Hepatocyte (in vitro differentiated cells): ENCODE results near the gene ATP8A2. TPM values are rescaled to one million over a fixed set of nuclear protein-coding genes. Genes with fewer than 3 reads are reported as not detected.

Experiments
- DNase-seq: peaks from one replicate; pipeline ENCODE4 v3.0.0-alpha.2; 2016; ENCODE audit warnings: low spot score
- H2AFZ ChIP-seq: fragments of 200-600 bp; sonication (generic); 2 replicates; pipeline ENCODE4 v1.6.0; 2016; ENCODE audit warnings: antibody characterized with exemption, mild to moderate bottlenecking
- H3K27ac ChIP-seq: fragments of 200-600 bp; sonication (generic); 2 replicates; pipeline ENCODE4 v1.5.1; 2016; ENCODE audit warnings: mild to moderate bottlenecking
- H3K27me3 ChIP-seq: fragments of 200-600 bp; sonication (generic); 2 replicates; pipeline ENCODE4 v1.6.1; 2016
- H3K36me3 ChIP-seq: fragments of 200-600 bp; sonication (generic); replicated peaks from 2 replicates; pipeline ENCODE4 v1.5.1; 2016; ENCODE audit warnings: low read depth; ENCODE audit not compliant: insufficient read depth
- H3K4me1 ChIP-seq: fragments of 200-600 bp; sonication (generic); 2 replicates; pipeline ENCODE4 v1.5.1; 2016; ENCODE audit warnings: mild to moderate bottlenecking, moderate library complexity; ENCODE audit not compliant: insufficient read depth
- H3K4me2 ChIP-seq: fragments of 200-600 bp; sonication (generic); 2 replicates; pipeline ENCODE4 v1.6.0; 2016
- H3K4me3 ChIP-seq: fragments of 200-600 bp; sonication (generic); 2 replicates; pipeline ENCODE4 v1.5.1; 2016; ENCODE audit warnings: mild to moderate bottlenecking
- H3K79me2 ChIP-seq: fragments of 200-600 bp; sonication (generic); 2 replicates; pipeline ENCODE4 v1.6.0; 2017; ENCODE audit warnings: mild to moderate bottlenecking
- H3K9me2 ChIP-seq: fragments of 200-600 bp; sonication (generic); replicated peaks from 2 replicates; pipeline ENCODE4 v1.6.0; 2017; ENCODE audit warnings: mild to moderate bottlenecking; ENCODE audit not compliant: insufficient read depth
- H3K9me3 ChIP-seq: fragments of 200-600 bp; sonication (generic); 2 replicates; pipeline ENCODE4 v1.5.1; 2016; ENCODE audit warnings: low read depth, mild to moderate bottlenecking
- H4K20me1 ChIP-seq: fragments of 200-600 bp; sonication (generic); 2 replicates; pipeline ENCODE4 v1.6.0; 2016; ENCODE audit warnings: mild to moderate bottlenecking; ENCODE audit not compliant: insufficient read depth, poor library complexity, severe bottlenecking
- EZH2 ChIP-seq: fragments of 200-600 bp; sonication (generic); IDR thresholded peaks from 2 replicates; pipeline ENCODE4 v1.6.1; 2016; ENCODE audit warnings: antibody characterized with exemption, mild to moderate bottlenecking, borderline replicate concordance
- EZH2phosphoT487 ChIP-seq: fragments of 200-600 bp; sonication (generic); IDR thresholded peaks from one replicate; pipeline ENCODE4 v1.6.1; 2018; ENCODE audit warnings: antibody characterized with exemption, mild to moderate bottlenecking, low read depth, moderate library complexity; ENCODE audit not compliant: unreplicated experiment, severe bottlenecking
- WGBS: methylation state at CpG from one replicate; pipeline ENCODE4 v1.1.6; 2016; ENCODE audit warnings: low lambda C conversion rate; ENCODE audit errors: missing lambda C conversion rate; 5-methylcytosine and 5-hydroxymethylcytosine counted together
- polyA plus RNA-seq: library from polyadenylated mRNA; unstranded; fragments of >200 nt; fragmentation: Nextera tagmentation; extraction: Ambion mirVana; gene quantifications from 2 replicates; pipeline ENCODE4 v1.2.1, GENCODE V29; 2016
- total RNA-seq: library from RNA; depleted of rRNA; stranded (reverse); fragments of >200 nt; gene quantifications from 2 replicates; pipeline ENCODE4 v1.2.3, GENCODE V29; 2014
- TF ChIP-seq, protein P1 (sequence below): fragments of 200-600 bp; sonication (generic); IDR thresholded peaks from 2 replicates; pipeline ENCODE4 v1.5.1; 2016; ENCODE audit warnings: antibody characterized with exemption, mild to moderate bottlenecking; ENCODE audit not compliant: poor library complexity

ATP8A2 gene
- total and polyA plus RNA-seq, 2 experiments from 2014 or later, result 2.1 to 3.1 TPM

- Histone ChIP-seq H3K4me3 (no peak overlapping the region), H3K9me3 (no peaks in the 10 kb centered on the region), H3K4me2 (peak overlapping the region; percentile 61), H3K36me3 (no peaks in the 10 kb centered on the region), H4K20me1 (no peaks in the 10 kb centered on the region), H3K79me2 (no peaks in the 10 kb centered on the region), H3K27ac (no peak overlapping the region), H3K4me1 (peaks cover 22% of the 10 kb centered on the region), H3K27me3 (no peaks in the 10 kb centered on the region), H3K9me2 (no peaks in the 10 kb centered on the region), H2AFZ (peak overlapping the region; percentile 3)
- TF ChIP-seq, protein P1, sequence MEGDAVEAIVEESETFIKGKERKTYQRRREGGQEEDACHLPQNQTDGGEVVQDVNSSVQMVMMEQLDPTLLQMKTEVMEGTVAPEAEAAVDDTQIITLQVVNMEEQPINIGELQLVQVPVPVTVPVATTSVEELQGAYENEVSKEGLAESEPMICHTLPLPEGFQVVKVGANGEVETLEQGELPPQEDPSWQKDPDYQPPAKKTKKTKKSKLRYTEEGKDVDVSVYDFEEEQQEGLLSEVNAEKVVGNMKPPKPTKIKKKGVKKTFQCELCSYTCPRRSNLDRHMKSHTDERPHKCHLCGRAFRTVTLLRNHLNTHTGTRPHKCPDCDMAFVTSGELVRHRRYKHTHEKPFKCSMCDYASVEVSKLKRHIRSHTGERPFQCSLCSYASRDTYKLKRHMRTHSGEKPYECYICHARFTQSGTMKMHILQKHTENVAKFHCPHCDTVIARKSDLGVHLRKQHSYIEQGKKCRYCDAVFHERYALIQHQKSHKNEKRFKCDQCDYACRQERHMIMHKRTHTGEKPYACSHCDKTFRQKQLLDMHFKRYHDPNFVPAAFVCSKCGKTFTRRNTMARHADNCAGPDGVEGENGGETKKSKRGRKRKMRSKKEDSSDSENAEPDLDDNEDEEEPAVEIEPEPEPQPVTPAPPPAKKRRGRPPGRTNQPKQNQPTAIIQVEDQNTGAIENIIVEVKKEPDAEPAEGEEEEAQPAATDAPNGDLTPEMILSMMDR, result no peak
- no peak for TF ChIP-seq EZH2
- no peak for TF ChIP-seq EZH2phosphoT487
- 73% methylated on average over 3 of the region's 3 CpGs for WGBS
- DNase-seq, result no peak
Observed at GRCh38 chr13:25881136-25881926, 509.6 kb downstream of the ATP8A2 start.

DNA sequence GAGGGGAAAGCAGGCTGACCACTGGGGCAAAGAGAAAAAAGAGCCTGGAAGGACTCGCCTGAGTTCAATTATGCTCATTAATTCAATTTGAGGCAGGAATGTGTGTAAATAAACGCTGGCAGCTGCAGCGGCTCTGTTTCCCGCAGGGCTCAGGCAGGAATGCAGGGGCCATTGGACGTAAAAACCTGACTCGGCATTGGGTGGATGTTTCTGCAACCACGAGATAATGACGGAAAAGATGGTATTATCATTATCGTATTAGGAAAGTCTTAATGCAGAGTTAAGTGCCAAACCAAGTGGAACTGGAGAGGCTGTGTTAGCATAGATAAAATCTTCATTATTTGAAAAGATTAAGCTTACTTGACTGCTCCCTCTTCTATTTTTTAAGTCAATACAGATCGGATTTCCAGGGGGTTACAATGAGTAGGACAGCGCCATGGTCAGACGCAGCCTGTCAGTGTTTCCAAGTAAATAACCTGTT lies 510.2 kb downstream of the ATP8A2 start:
- DNase-seq, result peak; percentile 39
- no peaks in the 10 kb centered on the region for H4K20me1 ChIP-seq
- H3K4me2 ChIP-seq, result peak overlapping the region; percentile 61
- no peaks in the 10 kb centered on the region for H3K79me2 ChIP-seq
- H2AFZ ChIP-seq, result peak overlapping the region; percentile 3
- H3K36me3 ChIP-seq, result no peaks in the 10 kb centered on the region
- H3K4me3 ChIP-seq, result no peak overlapping the region
- no peaks in the 10 kb centered on the region for H3K27me3 ChIP-seq
- H3K4me1 ChIP-seq, result peaks cover 22% of the 10 kb centered on the region
- no peak overlapping the region for H3K27ac ChIP-seq
- no peak for TF ChIP-seq EZH2phosphoT487
- TF ChIP-seq, protein P1, result no peak
- TF ChIP-seq EZH2, result no peak
- H3K9me2 ChIP-seq, result no peaks in the 10 kb centered on the region
- H3K9me3 ChIP-seq, result no peaks in the 10 kb centered on the region
- 9% methylated on average over 12 of the region's 12 CpGs for WGBS

DNA sequence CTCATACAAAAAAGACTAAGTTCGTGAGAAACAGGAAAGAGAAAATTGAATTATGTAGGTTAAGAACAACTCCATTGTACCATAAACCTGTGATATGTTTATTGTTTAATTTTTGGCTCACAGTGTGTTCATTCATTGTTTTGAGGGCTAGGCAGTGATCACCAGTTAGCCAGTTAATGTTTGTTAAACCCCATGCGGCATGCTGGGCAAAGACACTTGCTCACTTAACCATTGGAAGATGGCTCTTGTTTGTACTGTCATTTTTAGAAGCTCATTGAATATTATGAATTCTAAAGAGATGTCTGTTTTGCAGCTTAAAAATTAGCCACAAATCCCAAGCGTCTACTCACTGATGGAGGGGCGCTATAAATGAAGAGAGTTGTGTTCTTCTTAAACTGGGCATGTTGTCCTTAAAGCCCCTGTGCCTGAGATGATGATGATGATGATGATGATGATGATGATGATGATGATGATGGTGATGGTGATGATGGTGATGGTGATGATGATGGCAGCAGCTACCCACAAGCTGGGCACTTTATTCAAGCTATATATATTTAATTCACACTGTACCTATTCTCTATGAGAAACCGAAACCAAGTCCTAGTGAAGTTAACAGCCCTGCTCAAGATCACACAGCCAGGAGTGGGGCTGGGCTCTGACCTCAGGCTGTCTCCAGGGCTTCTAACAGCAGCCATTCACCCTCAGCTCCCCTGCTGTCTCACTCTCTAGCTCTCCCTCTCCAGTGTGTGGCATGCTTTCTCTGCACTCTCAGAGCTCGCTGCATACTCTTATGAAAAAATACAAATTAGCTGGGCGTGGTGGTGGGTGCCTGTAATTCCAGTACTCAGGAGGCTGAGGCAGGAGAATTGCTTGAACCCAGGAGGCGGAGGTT lies 510.9 kb downstream of the ATP8A2 start:
- Histone ChIP-seq H3K4me2 (peak overlapping the region; percentile 61), H3K9me3 (no peaks in the 10 kb centered on the region), H3K4me3 (no peak overlapping the region), H3K27ac (no peak overlapping the region), H3K9me2 (no peaks in the 10 kb centered on the region), H2AFZ (no peak overlapping the region), H3K79me2 (no peaks in the 10 kb centered on the region), H3K4me1 (peaks cover 22% of the 10 kb centered on the region), H3K36me3 (no peaks in the 10 kb centered on the region), H4K20me1 (no peaks in the 10 kb centered on the region), H3K27me3 (no peaks in the 10 kb centered on the region)
- TF ChIP-seq EZH2phosphoT487 (no peak), EZH2 (no peak)
- TF ChIP-seq, protein P1, result no peak
- WGBS, result 76% methylated on average over 8 of the region's 8 CpGs
- DNase-seq, result no peak
